ENCODE results near the gene CEP57.

Gene CEP57

GRCh38 chr11:95764267-95764898 is 25.9 kb upstream of the CEP57 start:
- no peaks in the 10 kb centered on the region for H3K27me3 ChIP-seq (ENCODE audit: control insufficient read depth, insufficient read depth, low read length)

GRCh38 chr11:95766701-95767100 is 23.6 kb upstream of the CEP57 start:
- Histone ChIP-seq H3K27me3 (ENCODE audit: control insufficient read depth, insufficient read depth, low read length) (no peaks in the 10 kb centered on the region), H3K9ac (no peak overlapping the region), H3K9me3 (ENCODE audit: control insufficient read depth, low read length) (no peaks in the 10 kb centered on the region), H3K27ac (no peak overlapping the region), H2AFZ (no peak overlapping the region), H3K4me2 (ENCODE audit: low read length) (no peak overlapping the region), H3K79me2 (no peaks in the 10 kb centered on the region), H3K36me3 (ENCODE audit: control insufficient read depth, insufficient read depth, low read length) (no peaks in the 10 kb centered on the region), H3K4me1 (no peaks in the 10 kb centered on the region), H3K4me3 (ENCODE audit: low read depth, low read length) (no peak overlapping the region)
- no peak for TF ChIP-seq CTCF (IDR thresholded peaks at IDR 0.05)

More at GRCh38 chr11:95764267-95764898, 25.9 kb upstream of the CEP57 start:
- no peaks in the 10 kb centered on the region for H3K4me1 ChIP-seq
- no peak overlapping the region for H3K9ac ChIP-seq
- no peaks in the 10 kb centered on the region for H3K36me3 ChIP-seq (ENCODE audit: control insufficient read depth, insufficient read depth, low read length)
- no peak overlapping the region for H3K4me3 ChIP-seq (ENCODE audit: low read depth, low read length)
- no peak overlapping the region for H3K27ac ChIP-seq
- H2AFZ ChIP-seq = no peak overlapping the region
- H3K4me2 ChIP-seq (ENCODE audit: low read length) = no peak overlapping the region
- no peaks in the 10 kb centered on the region for H3K9me3 ChIP-seq (ENCODE audit: control insufficient read depth, low read length)
- H3K79me2 ChIP-seq = no peaks in the 10 kb centered on the region
- peak; percentile 56 for TF ChIP-seq CTCF (IDR thresholded peaks at IDR 0.05)

- Histone ChIP-seq H3K27me3 (ENCODE audit: control insufficient read depth, insufficient read depth, low read length) (no peaks in the 10 kb centered on the region), H3K79me2 (no peaks in the 10 kb centered on the region)
Observed at GRCh38 chr11:95767498-95767897, 22.8 kb upstream of the CEP57 start.

GRCh38 chr11:95768521-95768920 is 21.8 kb upstream of the CEP57 start:
- no peak for TF ChIP-seq CTCF (IDR thresholded peaks at IDR 0.05)
- Histone ChIP-seq H3K4me1 (no peaks in the 10 kb centered on the region), H2AFZ (no peak overlapping the region), H3K27ac (no peak overlapping the region), H3K4me3 (ENCODE audit: low read depth, low read length) (no peak overlapping the region), H3K36me3 (ENCODE audit: control insufficient read depth, insufficient read depth, low read length) (no peaks in the 10 kb centered on the region), H3K9me3 (ENCODE audit: control insufficient read depth, low read length) (no peaks in the 10 kb centered on the region), H3K79me2 (no peaks in the 10 kb centered on the region), H3K9ac (no peak overlapping the region), H3K4me2 (ENCODE audit: low read length) (no peak overlapping the region), H3K27me3 (ENCODE audit: control insufficient read depth, insufficient read depth, low read length) (no peaks in the 10 kb centered on the region)

More at GRCh38 chr11:95767498-95767897, 22.8 kb upstream of the CEP57 start:
- Histone ChIP-seq H3K36me3 (ENCODE audit: control insufficient read depth, insufficient read depth, low read length) (no peaks in the 10 kb centered on the region), H2AFZ (no peak overlapping the region), H3K4me1 (no peaks in the 10 kb centered on the region), H3K4me2 (ENCODE audit: low read length) (no peak overlapping the region), H3K27ac (no peak overlapping the region), H3K4me3 (ENCODE audit: low read depth, low read length) (no peak overlapping the region), H3K9me3 (ENCODE audit: control insufficient read depth, low read length) (no peaks in the 10 kb centered on the region), H3K9ac (no peak overlapping the region)
- no peak for TF ChIP-seq CTCF (IDR thresholded peaks at IDR 0.05)

GRCh38 chr11:95776859-95777258 is 13.4 kb upstream of the CEP57 start:
- Histone ChIP-seq H2AFZ (no peak overlapping the region), H3K4me3 (ENCODE audit: low read depth, low read length) (no peak overlapping the region), H3K9ac (no peak overlapping the region), H3K4me2 (ENCODE audit: low read length) (no peak overlapping the region), H3K4me1 (no peaks in the 10 kb centered on the region), H3K27ac (no peak overlapping the region), H3K9me3 (ENCODE audit: control insufficient read depth, low read length) (no peaks in the 10 kb centered on the region), H3K79me2 (no peaks in the 10 kb centered on the region), H3K27me3 (ENCODE audit: control insufficient read depth, insufficient read depth, low read length) (no peaks in the 10 kb centered on the region), H3K36me3 (ENCODE audit: control insufficient read depth, insufficient read depth, low read length) (no peaks in the 10 kb centered on the region)
- TF ChIP-seq CTCF (IDR thresholded peaks at IDR 0.05) = no peak

Measured in parathyroid adenoma (tissue), 2 donors.